Measurements from ENCODE around the gene UGT1A8. TPM values are rescaled to one million over a fixed set of nuclear protein-coding genes. Genes with fewer than 3 reads are reported as not detected.

UGT1A8 gene
- total RNA-seq, 1 experiment from 2014 or later = not detected

DNA sequence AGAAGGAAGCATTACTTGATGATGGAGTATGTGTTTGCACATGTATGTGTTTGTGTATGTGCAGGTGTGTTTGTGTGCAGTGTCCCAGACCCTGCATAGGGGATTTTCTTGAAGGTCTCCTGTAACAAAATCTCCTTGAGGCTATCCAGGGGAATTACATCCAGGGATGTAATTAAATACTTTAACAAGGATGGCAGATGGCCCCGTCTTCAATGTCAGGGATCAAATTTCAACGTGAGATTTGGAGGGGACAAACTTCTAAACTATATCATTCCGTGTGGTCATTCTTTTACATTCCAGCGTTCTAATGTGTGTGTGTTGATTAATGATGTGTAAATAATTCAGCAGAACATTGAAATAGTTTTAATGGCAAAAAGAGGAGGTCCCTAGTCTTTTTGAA, 57.6 kb downstream of the UGT1A8 start:
- TF ChIP-seq, protein P1, sequence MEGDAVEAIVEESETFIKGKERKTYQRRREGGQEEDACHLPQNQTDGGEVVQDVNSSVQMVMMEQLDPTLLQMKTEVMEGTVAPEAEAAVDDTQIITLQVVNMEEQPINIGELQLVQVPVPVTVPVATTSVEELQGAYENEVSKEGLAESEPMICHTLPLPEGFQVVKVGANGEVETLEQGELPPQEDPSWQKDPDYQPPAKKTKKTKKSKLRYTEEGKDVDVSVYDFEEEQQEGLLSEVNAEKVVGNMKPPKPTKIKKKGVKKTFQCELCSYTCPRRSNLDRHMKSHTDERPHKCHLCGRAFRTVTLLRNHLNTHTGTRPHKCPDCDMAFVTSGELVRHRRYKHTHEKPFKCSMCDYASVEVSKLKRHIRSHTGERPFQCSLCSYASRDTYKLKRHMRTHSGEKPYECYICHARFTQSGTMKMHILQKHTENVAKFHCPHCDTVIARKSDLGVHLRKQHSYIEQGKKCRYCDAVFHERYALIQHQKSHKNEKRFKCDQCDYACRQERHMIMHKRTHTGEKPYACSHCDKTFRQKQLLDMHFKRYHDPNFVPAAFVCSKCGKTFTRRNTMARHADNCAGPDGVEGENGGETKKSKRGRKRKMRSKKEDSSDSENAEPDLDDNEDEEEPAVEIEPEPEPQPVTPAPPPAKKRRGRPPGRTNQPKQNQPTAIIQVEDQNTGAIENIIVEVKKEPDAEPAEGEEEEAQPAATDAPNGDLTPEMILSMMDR (IDR thresholded peaks at IDR 0.05; ENCODE audit: unreplicated experiment) = no peak
- CTCF ChIA-PET = no interaction called here
- Mint-ChIP-seq H3K27ac (ENCODE audit: unreplicated experiment) (no peak overlapping the region), H3K4me3 (ENCODE audit: low read depth, unreplicated experiment) (no peak overlapping the region), H3K4me1 (ENCODE audit: low read depth, unreplicated experiment) (peaks cover 15% of the 10 kb centered on the region), H3K9me3 (ENCODE audit: low read depth, unreplicated experiment) (peaks cover 3% of the 10 kb centered on the region), H3K27me3 (ENCODE audit: unreplicated experiment) (no peaks in the 10 kb centered on the region), H3K36me3 (ENCODE audit: insufficient read depth, unreplicated experiment) (no peaks in the 10 kb centered on the region)
- DNase-seq = no peak
- BruUV-seq (replicated peaks) = no TSS peak
- intact Hi-C loops (cut with micrococcal nuclease; ENCODE audit: unreplicated experiment) = no loop called here

DNA sequence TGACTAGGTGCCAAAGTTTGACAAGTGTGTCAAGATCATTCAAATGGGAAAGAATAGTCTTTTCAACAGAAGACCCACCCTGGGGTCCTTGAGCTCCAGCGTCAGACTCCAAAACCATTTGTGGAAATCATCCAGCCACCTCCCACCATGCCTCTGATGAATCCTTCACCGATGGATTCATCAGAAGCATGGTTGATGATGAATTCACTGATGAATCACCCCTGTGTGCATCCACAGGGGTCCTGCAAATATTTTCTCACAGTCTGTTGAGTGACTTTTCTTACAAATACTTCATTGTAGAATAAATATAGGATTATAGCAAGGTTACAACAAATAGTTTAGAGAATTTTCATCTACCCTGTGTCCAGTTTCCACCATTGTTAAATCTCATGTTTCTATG, 58.6 kb downstream of the UGT1A8 start:
- BruUV-seq (replicated peaks) = no TSS peak
- Mint-ChIP-seq H3K27ac (ENCODE audit: unreplicated experiment) (no peak overlapping the region), H3K36me3 (ENCODE audit: insufficient read depth, unreplicated experiment) (no peaks in the 10 kb centered on the region), H3K9me3 (ENCODE audit: low read depth, unreplicated experiment) (peaks cover 3% of the 10 kb centered on the region), H3K27me3 (ENCODE audit: unreplicated experiment) (no peaks in the 10 kb centered on the region), H3K4me3 (ENCODE audit: low read depth, unreplicated experiment) (no peak overlapping the region), H3K4me1 (ENCODE audit: low read depth, unreplicated experiment) (peaks cover 11% of the 10 kb centered on the region)
- no peak for DNase-seq
- CTCF ChIA-PET = no interaction called here
- intact Hi-C loops (cut with micrococcal nuclease; ENCODE audit: unreplicated experiment) = no loop called here
- TF ChIP-seq, protein P1 (IDR thresholded peaks at IDR 0.05; ENCODE audit: unreplicated experiment) = no peak

DNA sequence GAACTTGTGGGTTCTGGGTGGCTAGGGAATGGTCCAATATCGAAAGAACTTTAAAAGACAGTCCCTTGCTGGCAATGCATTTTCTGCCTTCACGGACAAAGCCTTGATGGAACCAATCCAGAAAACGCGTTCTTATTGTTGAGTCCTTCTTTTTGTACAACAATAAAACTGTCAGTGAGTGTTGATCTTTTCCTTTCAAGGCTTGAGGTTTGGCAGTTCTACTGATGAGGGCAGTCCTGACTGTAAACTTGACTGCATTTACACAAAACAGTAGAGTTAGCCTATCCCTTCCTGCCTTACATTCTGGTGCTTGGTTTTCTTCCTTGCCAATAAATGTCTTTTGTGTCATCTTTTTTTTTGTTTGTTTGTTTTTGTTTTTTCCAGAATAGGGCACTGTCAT, 61.8 kb downstream of the UGT1A8 start:
- intact Hi-C loops (cut with micrococcal nuclease; ENCODE audit: unreplicated experiment) = no loop called here
- Mint-ChIP-seq H3K36me3 (ENCODE audit: insufficient read depth, unreplicated experiment) (no peaks in the 10 kb centered on the region), H3K27me3 (ENCODE audit: unreplicated experiment) (no peaks in the 10 kb centered on the region), H3K4me3 (ENCODE audit: low read depth, unreplicated experiment) (no peak overlapping the region), H3K27ac (ENCODE audit: unreplicated experiment) (no peak overlapping the region), H3K4me1 (ENCODE audit: low read depth, unreplicated experiment) (no peaks in the 10 kb centered on the region), H3K9me3 (ENCODE audit: low read depth, unreplicated experiment) (peaks cover 3% of the 10 kb centered on the region)
- DNase-seq = no peak
- TF ChIP-seq, protein P1 (IDR thresholded peaks at IDR 0.05; ENCODE audit: unreplicated experiment) = no peak
- BruUV-seq (replicated peaks) = no TSS peak
- CTCF ChIA-PET = no interaction called here

DNA sequence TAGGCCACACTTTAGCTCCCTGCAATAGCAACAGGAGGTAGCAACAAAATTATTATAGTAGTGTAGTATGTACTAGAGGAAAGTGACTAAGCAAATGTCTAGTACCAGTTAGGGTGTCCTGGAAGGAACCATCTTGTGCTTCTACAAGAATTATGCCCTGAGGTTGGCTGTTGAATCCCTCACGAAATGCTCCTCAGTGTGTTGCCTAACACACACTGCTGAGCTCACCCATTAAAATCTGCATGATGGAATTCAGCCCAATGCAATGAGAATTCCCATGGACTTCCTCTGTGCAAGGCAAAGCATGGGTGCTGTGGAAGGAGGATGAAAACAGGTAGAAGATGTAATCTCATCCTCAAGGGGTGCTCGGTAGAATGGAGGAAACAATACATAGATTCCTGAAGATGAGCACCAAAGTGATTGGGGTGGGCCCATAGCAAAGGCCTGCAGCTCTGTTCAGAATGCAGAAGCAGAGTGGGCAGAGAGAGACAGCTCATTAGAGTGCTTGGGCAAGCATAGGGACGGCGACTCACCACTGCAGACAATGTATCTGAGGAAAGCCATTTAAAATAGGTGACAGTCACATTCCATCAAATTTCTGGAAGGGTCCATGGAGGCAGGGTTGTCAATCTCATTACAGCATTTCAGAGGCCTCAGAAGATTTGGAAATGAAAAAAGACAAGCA, 63.1 kb downstream of the UGT1A8 start:
- Mint-ChIP-seq H3K4me1 (ENCODE audit: low read depth, unreplicated experiment) (no peaks in the 10 kb centered on the region), H3K27me3 (ENCODE audit: unreplicated experiment) (no peaks in the 10 kb centered on the region), H3K36me3 (ENCODE audit: insufficient read depth, unreplicated experiment) (no peaks in the 10 kb centered on the region), H3K9me3 (ENCODE audit: low read depth, unreplicated experiment) (peaks cover 3% of the 10 kb centered on the region), H3K4me3 (ENCODE audit: low read depth, unreplicated experiment) (no peak overlapping the region), H3K27ac (ENCODE audit: unreplicated experiment) (no peak overlapping the region)
- CTCF ChIA-PET = no interaction called here
- TF ChIP-seq, protein P1 (IDR thresholded peaks at IDR 0.05; ENCODE audit: unreplicated experiment) = no peak
- BruUV-seq (replicated peaks) = no TSS peak
- intact Hi-C loops (cut with micrococcal nuclease; ENCODE audit: unreplicated experiment) = no loop called here
- no peak for DNase-seq
